MCF 10A (cell line): ENCODE measurements around the gene RBFOX2. TPM values are rescaled to one million over a fixed set of nuclear protein-coding genes. Genes with fewer than 3 reads are reported as not detected.

Experiments
- BruUV-seq: library from RNA; stranded (reverse); fragments of 400-500 nt; replicated peaks from 2 replicates; lab custom pipeline; 2021; lab: Mats Ljungman, UMichigan
- CTCF ChIA-PET: fragments of 300-600 bp; sonication (Branson Sonifier 250); formaldehyde crosslinking; extraction: SDS; loops from one replicate; lab custom pipeline; 2021; ENCODE audit warnings: antibody characterized with exemption, inconsistent platforms; lab: Yijun Ruan, JAX
- POLR2A ChIA-PET: fragments of 300-600, 350-650 bp; sonication (Branson Sonifier 250); formaldehyde crosslinking; extraction: SDS; loops from one replicate; lab custom pipeline; 2020; ENCODE audit warnings: antibody characterized with exemption, inconsistent platforms; lab: Yijun Ruan, JAX
- DNase-seq: peaks from one replicate; pipeline ENCODE4 v3.0.0-alpha.2; 2018; ENCODE audit not compliant: unreplicated experiment
- H3K27ac Mint-ChIP-seq: one replicate; pipeline ENCODE4 v1.8.0; 2022; ENCODE audit warnings: mild to moderate bottlenecking, low read depth, mixed read lengths; ENCODE audit not compliant: unreplicated experiment
- H3K27me3 Mint-ChIP-seq: one replicate; pipeline ENCODE4 v1.8.0; 2022; ENCODE audit warnings: mixed read lengths; ENCODE audit not compliant: insufficient read depth, unreplicated experiment
- H3K36me3 Mint-ChIP-seq: one replicate; pipeline ENCODE4 v1.8.0; 2022; ENCODE audit warnings: mild to moderate bottlenecking, moderate library complexity, mixed read lengths; ENCODE audit not compliant: insufficient read depth, unreplicated experiment
- H3K4me1 Mint-ChIP-seq: one replicate; pipeline ENCODE4 v1.8.0; 2022; ENCODE audit warnings: mixed read lengths; ENCODE audit not compliant: insufficient read depth, unreplicated experiment
- H3K4me3 Mint-ChIP-seq: one replicate; pipeline ENCODE4 v1.8.0; 2022; ENCODE audit warnings: mild to moderate bottlenecking, moderate library complexity, mixed read lengths; ENCODE audit not compliant: unreplicated experiment
- H3K9me3 Mint-ChIP-seq: one replicate; pipeline ENCODE4 v1.8.0; 2022; ENCODE audit warnings: mixed read lengths; ENCODE audit not compliant: unreplicated experiment
- CTCF ChIP-seq: fragments of 200-600 bp; IDR thresholded peaks from one replicate; pipeline ENCODE4 v1.8.0; 2022; ENCODE audit warnings: antibody characterized with exemption, mild to moderate bottlenecking; ENCODE audit not compliant: unreplicated experiment
- intact Hi-C: fragments of 100-400 bp; cut with micrococcal nuclease; formaldehyde crosslinking; loops from 2 replicates; pipeline ENCODE4 v1.14.1; 2022
- total RNA-seq: library from RNA; stranded (reverse); gene quantifications from 2 replicates; pipeline ENCODE4 v1.2.3, GENCODE V29; 2022

Gene RBFOX2
- total RNA-seq, 1 experiment from 2014 or later = 89.4 TPM

DNA sequence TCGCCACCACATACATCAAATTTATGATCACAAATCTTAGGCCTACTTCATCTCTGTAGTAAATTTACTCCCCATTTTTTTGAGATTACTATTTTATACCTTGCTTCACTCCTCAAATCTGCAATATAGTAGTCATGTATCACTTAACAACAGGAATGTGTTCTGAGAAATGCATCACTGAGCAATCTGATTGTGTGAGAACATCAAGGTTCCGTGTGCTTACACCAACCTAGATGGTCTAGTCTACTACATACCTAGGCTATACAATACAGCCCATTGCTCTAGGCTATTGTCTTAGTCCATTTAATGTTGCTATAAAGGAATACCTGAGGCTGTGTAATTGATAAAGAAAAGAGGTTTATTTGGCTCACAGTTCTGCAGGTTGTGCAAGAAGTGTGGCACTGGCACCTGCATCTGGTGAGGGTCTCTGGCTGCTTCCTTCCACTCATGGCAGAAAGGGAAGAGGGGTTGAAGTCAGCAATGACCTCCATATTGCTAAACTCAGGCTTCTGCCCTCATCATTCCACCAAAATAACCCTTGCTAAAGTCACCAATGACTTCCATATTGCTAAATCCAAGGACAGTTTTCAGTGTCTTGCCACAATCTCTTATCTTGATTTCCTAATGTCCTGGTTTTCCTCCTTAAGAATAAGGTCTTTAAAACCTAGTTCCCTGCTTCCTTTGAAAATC is 140.3 kb downstream of the RBFOX2 start:
- intact Hi-C loops = no loop called here
- no peaks in the 10 kb centered on the region for H3K9me3 Mint-ChIP-seq
- BruUV-seq = no TSS peak
- no peak for DNase-seq
- ChIA-PET CTCF (no interaction called here), POLR2A (no interaction called here)
- H3K36me3 Mint-ChIP-seq = peaks cover 8% of the 10 kb centered on the region
- TF ChIP-seq CTCF = no peak
- no peak overlapping the region for H3K27ac Mint-ChIP-seq
- H3K4me1 Mint-ChIP-seq = peaks cover 30% of the 10 kb centered on the region
- H3K4me3 Mint-ChIP-seq = no peak overlapping the region
- no peaks in the 10 kb centered on the region for H3K27me3 Mint-ChIP-seq

DNA sequence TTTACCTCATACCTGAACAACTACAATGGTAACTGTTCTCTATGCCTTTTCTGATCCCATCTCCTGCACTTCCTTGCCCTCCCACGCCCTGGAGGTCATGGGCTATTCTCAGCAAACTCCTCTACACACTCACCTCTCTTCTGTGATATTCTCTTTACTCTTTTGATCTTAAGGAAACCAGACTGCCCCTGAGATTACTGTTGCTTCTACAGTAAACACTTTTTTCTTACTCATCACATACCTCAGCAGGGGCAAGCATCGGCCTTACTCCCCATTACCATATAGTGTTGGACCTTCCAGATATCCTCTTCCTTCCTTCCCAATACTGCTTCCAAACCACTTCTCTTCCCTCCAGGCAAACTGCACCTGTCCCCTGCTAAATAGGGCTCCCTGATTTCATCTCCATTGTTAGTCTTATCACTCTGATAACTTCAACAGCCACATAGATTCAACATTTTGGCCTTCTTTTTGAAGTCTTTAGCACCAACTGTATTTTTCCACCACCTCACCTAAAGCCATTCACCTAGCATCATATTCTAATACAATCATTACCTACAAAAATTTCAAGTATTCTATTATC is 141.2 kb downstream of the RBFOX2 start:
- ChIA-PET POLR2A (interaction anchor here (0.6 kb wide), 1 partner anchor 13 kb away, joined by 4 read pairs; no protein-coding TSS in a partner anchor), CTCF (no interaction called here)
- H3K4me1 Mint-ChIP-seq = peaks cover 33% of the 10 kb centered on the region
- H3K9me3 Mint-ChIP-seq = no peaks in the 10 kb centered on the region
- no peak for DNase-seq
- no peak overlapping the region for H3K27ac Mint-ChIP-seq
- peaks cover 8% of the 10 kb centered on the region for H3K36me3 Mint-ChIP-seq
- no peak for TF ChIP-seq CTCF
- intact Hi-C loops = no loop called here
- H3K27me3 Mint-ChIP-seq = no peaks in the 10 kb centered on the region
- no peak overlapping the region for H3K4me3 Mint-ChIP-seq
- BruUV-seq = no TSS peak

- intact Hi-C loops = no loop called here
- Mint-ChIP-seq H3K9me3 (no peaks in the 10 kb centered on the region), H3K27me3 (no peaks in the 10 kb centered on the region), H3K36me3 (peaks cover 8% of the 10 kb centered on the region), H3K4me1 (peaks cover 35% of the 10 kb centered on the region), H3K4me3 (no peak overlapping the region), H3K27ac (no peak overlapping the region)
- DNase-seq = no peak
- ChIA-PET POLR2A (no interaction called here), CTCF (no interaction called here)
- no TSS peak for BruUV-seq
- no peak for TF ChIP-seq CTCF
Observed at GRCh38 chr22:35886309-35886708, 142.3 kb downstream of the RBFOX2 start.

DNA sequence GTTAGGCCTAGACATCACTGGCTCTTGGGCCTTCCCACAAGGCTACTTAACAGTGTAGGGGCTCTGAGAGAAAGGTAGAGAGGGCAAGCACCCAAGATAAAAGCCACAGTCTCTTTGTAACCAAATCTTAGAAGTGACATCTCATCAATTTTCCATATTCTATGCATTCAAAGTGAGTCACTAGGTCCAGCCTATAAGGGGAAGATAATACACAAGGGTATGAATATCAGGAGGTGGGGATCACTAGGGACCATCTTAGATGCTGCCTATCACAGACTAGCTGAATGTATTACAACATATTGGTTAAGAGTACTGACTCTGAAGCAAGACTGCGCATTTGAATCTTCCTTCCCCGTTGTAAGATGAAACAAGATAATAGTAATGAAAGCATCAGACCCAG is 144.1 kb downstream of the RBFOX2 start:
- H3K4me3 Mint-ChIP-seq = no peak overlapping the region
- peaks cover 35% of the 10 kb centered on the region for H3K4me1 Mint-ChIP-seq
- no TSS peak for BruUV-seq
- DNase-seq = no peak
- H3K27ac Mint-ChIP-seq = no peak overlapping the region
- no peaks in the 10 kb centered on the region for H3K27me3 Mint-ChIP-seq
- ChIA-PET CTCF (interaction anchor here (0.6 kb wide), 2 partner anchors 185 to 1085 kb away, joined by 3 read pairs; no protein-coding TSS in a partner anchor), POLR2A (interaction anchor here (0.9 to 1.4 kb wide), 2 partner anchors 11 to 44 kb away, joined by 3 to 7 read pairs; no protein-coding TSS in a partner anchor)
- H3K36me3 Mint-ChIP-seq = peaks cover 4% of the 10 kb centered on the region
- TF ChIP-seq CTCF = no peak
- intact Hi-C loops = no loop called here
- no peaks in the 10 kb centered on the region for H3K9me3 Mint-ChIP-seq
